ENCODE results near the gene TICRR. TPM values are rescaled to one million over a fixed set of nuclear protein-coding genes. Genes with fewer than 3 reads are reported as not detected.
A peak's percentile ranks its signal among the peaks of the same experiment; 100 is the strongest.

TICRR gene
- total and polyA plus RNA-seq, 2 of the 13 experiments (the other 11 are each of a cell fraction or from before 2014, with no cell fraction given), result 4.1 to 14.3 TPM

GRCh38 chr15:89575656-89576416 is 567 bp downstream of the TICRR start (continued):
- no peak for TF ChIP-seq ZHX2 (IDR thresholded peaks at IDR 0.05; ENCODE audit: low read depth)
- TF ChIP-seq ZHX2 (CRISPR knock-in tag; IDR thresholded peaks at IDR 0.05; ENCODE audit: borderline replicate concordance), result no peak
- TF ChIP-seq RORA (CRISPR knock-in tag; IDR thresholded peaks at IDR 0.05), result no peak
- no peak for TF ChIP-seq ZFP1 (CRISPR knock-in tag; IDR thresholded peaks at IDR 0.05)
- TF ChIP-seq ATF3 (CRISPR knock-in tag; IDR thresholded peaks at IDR 0.05), result no peak
- 0 out of 2 replicates have a peak, but pooled peaks have one; percentile 5 for TF ChIP-seq ZNF253 (CRISPR knock-in tag; IDR thresholded peaks at IDR 0.05; ENCODE audit: borderline replicate concordance)
- TF ChIP-seq SP1 (IDR thresholded peaks at IDR 0.05), result no peak
- TF ChIP-seq SP1 (CRISPR knock-in tag; IDR thresholded peaks at IDR 0.05), result no peak
- TF ChIP-seq GTF3A (CRISPR knock-in tag; conservative IDR thresholded peaks at IDR 0.05), result no peak
- no peak for TF ChIP-seq MIXL1 (CRISPR knock-in tag; IDR thresholded peaks at IDR 0.05)
- TF ChIP-seq ZNF335 (CRISPR knock-in tag; IDR thresholded peaks at IDR 0.05), result no peak
- TF ChIP-seq ZNF331 (CRISPR knock-in tag; IDR thresholded peaks at IDR 0.05), result no peak
- no peak for TF ChIP-seq CTCF (CRISPR knock-in tag; IDR thresholded peaks at IDR 0.05)
- TF ChIP-seq HMG20A (CRISPR knock-in tag; IDR thresholded peaks at IDR 0.05; ENCODE audit: borderline replicate concordance), result no peak
- TF ChIP-seq ZBTB25 (CRISPR knock-in tag; IDR thresholded peaks at IDR 0.05), result no peak
- TF ChIP-seq CCAR2 (optimal IDR thresholded peaks at IDR 0.05; ENCODE audit: low read depth, low read length), result no peak
- no peak for TF ChIP-seq PAXIP1 (CRISPR knock-in tag; conservative IDR thresholded peaks at IDR 0.05)
- no peak for TF ChIP-seq KLF12 (CRISPR knock-in tag; IDR thresholded peaks at IDR 0.05; ENCODE audit: borderline replicate concordance)
